ENCODE results near the gene ERCC8. TPM values are rescaled to one million over a fixed set of nuclear protein-coding genes. Genes with fewer than 3 reads are reported as not detected.

ERCC8 gene
- total and polyA plus RNA-seq, 2 experiments from 2014 or later: 21.6 to 53.9 TPM

- Histone ChIP-seq H3K79me2 (replicated peaks; ENCODE audit: insufficient read depth) (no peaks in the 10 kb centered on the region), H3K4me1 (ENCODE audit: insufficient read depth) (peaks cover 3% of the 10 kb centered on the region; the same call in 1 of the 2 replicates), H2AFZ (no peak overlapping the region), H4K20me1 (replicated peaks; ENCODE audit: insufficient read depth) (no peaks in the 10 kb centered on the region), H3K36me3 (ENCODE audit: insufficient read depth) (peaks cover 4% of the 10 kb centered on the region; the same call in 1 of the 2 replicates), H3K9me2 (ENCODE audit: insufficient read depth) (0 out of 2 replicates have a peak, but pooled peaks cover 6% of the 10 kb centered on the region), H3K27ac (ENCODE audit: low read depth) (no peak overlapping the region), H3K4me2 (no peak overlapping the region), H3K4me3 (no peak overlapping the region), H3F3A (replicated peaks; ENCODE audit: low read depth) (no peaks in the 10 kb centered on the region), H3K27me3 (ENCODE audit: insufficient read depth) (no peaks in the 10 kb centered on the region)
- H3K36me3 Mint-ChIP-seq (ENCODE audit: low read depth): peaks cover 36% of the 10 kb centered on the region
- no peak overlapping the region for H3K27ac Mint-ChIP-seq
- H3K27me3 Mint-ChIP-seq (ENCODE audit: insufficient read depth, low read depth, poor library complexity): no peaks in the 10 kb centered on the region
- H3K4me1 Mint-ChIP-seq: peaks cover 17% of the 10 kb centered on the region
- DNase-seq (ENCODE audit: low spot score) (no peak), ATAC-seq (no peak)
- H3K4me3 Mint-ChIP-seq: no peak overlapping the region
- TF ChIP-seq EZH2 (IDR thresholded peaks at IDR 0.05; ENCODE audit: low read depth, unreplicated experiment) (no peak), POLR2AphosphoS5 (IDR thresholded peaks at IDR 0.05; ENCODE audit: low read depth) (no peak), ETS1 (IDR thresholded peaks at IDR 0.05) (no peak), NANOG (IDR thresholded peaks at IDR 0.05; ENCODE audit: borderline replicate concordance) (no peak), CTCF (conservative IDR thresholded peaks at IDR 0.05; ENCODE audit: low read depth in 2 of 2) (no peak), STAT1 (IDR thresholded peaks at IDR 0.05; ENCODE audit: unreplicated experiment) (no peak), ZNF462 (CRISPR knock-in tag; IDR thresholded peaks at IDR 0.05) (no peak), REST (IDR thresholded peaks at IDR 0.05; ENCODE audit: unreplicated experiment) (no peak), EZH2phosphoT487 (IDR thresholded peaks at IDR 0.05; ENCODE audit: unreplicated experiment) (no peak), ZNF331 (CRISPR knock-in tag; IDR thresholded peaks at IDR 0.05; ENCODE audit: low read depth) (no peak), CREB1 (CRISPR knock-in tag; IDR thresholded peaks at IDR 0.05; ENCODE audit: low read depth) (no peak), ZNF114 (CRISPR knock-in tag; IDR thresholded peaks at IDR 0.05) (no peak), JUNB (IDR thresholded peaks at IDR 0.05; ENCODE audit: unreplicated experiment) (no peak)
- H3K9me3 Mint-ChIP-seq: peaks cover 7% of the 10 kb centered on the region
These were observed 57.1 kb downstream of the ERCC8 start for GRCh38 chr5:60887746-60888145.

Data from GM23338 (cell line).